Right hindlimb (tissue), 1 donor: ENCODE measurements around the gene BIRC5.

Source experiments
- DNase-seq: peaks from one replicate; pipeline ENCODE4 v3.0.0-alpha.2; 2018

The BIRC5 gene

GRCh38 chr17:78226055-78226758, 12.2 kb downstream of the BIRC5 start:
- DNase-seq: no peak

GRCh38 chr17:78226759-78227454, 12.9 kb downstream of the BIRC5 start:
- no peak for DNase-seq

- DNase-seq: no peak
Observed at GRCh38 chr17:78227455-78227916, 13.4 kb downstream of the BIRC5 start.

- no peak for DNase-seq
Observed at GRCh38 chr17:78228176-78228575, 14.1 kb downstream of the BIRC5 start.

- DNase-seq: no peak
Observed at GRCh38 chr17:78230252-78230962, 16.4 kb downstream of the BIRC5 start.

GRCh38 chr17:78230996-78231935, 17.2 kb downstream of the BIRC5 start, which contains the start of gene TMEM235:
TMEM235 (plus strand) TSS chr17:78231631; CDS start chr17:78232024, 393 bp downstream.
- DNase-seq: no peak

GRCh38 chr17:78231991-78232858, 18.2 kb downstream of the BIRC5 start:
- no peak for DNase-seq

GRCh38 chr17:78232859-78233173, 18.8 kb downstream of the BIRC5 start:
- DNase-seq: no peak

- no peak for DNase-seq
Observed at GRCh38 chr17:78233678-78234077, 19.6 kb downstream of the BIRC5 start.

GRCh38 chr17:78234261-78234865, 20.3 kb downstream of the BIRC5 start:
- peak; percentile 18 for DNase-seq

GRCh38 chr17:78235022-78235421, 21.0 kb downstream of the BIRC5 start:
- peak; percentile 76 for DNase-seq

GRCh38 chr17:78235885-78236284, 21.8 kb downstream of the BIRC5 start:
- no peak for DNase-seq

GRCh38 chr17:78236362-78237127, 22.5 kb downstream of the BIRC5 start:
- DNase-seq: peak; percentile 34

GRCh38 chr17:78237401-78238012, 23.5 kb downstream of the BIRC5 start:
- DNase-seq: peak; percentile 83

GRCh38 chr17:78238823-78239488, 24.9 kb downstream of the BIRC5 start:
- DNase-seq: no peak

GRCh38 chr17:78239489-78239931, 25.5 kb downstream of the BIRC5 start:
- no peak for DNase-seq

GRCh38 chr17:78240012-78240655, 26.1 kb downstream of the BIRC5 start:
- no peak for DNase-seq

- no peak for DNase-seq
Observed at GRCh38 chr17:78240839-78241238, 26.8 kb downstream of the BIRC5 start.
